ENCODE results near the gene TNFRSF8. TPM values are rescaled to one million over a fixed set of nuclear protein-coding genes. Genes with fewer than 3 reads are reported as not detected.

TNFRSF8 gene
- total and polyA plus RNA-seq, 2 donors (not counting 1 experiment from before 2014, with no cell fraction given) = 0.36 to 0.57 TPM

DNA sequence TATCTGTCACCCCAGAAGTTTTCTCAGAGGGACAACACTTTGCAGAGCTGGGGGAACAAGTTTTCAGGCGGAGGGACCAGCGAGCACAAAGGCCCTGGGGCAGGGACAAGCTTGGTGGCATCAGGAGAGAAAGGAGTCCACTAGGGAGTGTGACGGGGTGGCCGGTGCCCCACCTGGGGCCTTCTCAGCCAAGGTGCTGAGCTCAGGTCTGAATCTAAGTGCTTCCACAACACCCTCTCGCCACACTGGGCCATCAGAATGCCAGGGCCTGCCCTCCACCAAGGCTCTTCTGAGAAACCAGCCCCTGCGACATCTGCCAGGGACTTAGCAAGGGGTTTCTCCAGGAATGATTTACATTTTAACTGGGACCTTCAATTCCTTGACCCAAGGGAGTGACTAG, 7.8 kb upstream of the TNFRSF8 start:
- H3K4me3 ChIP-seq (ENCODE audit: control extremely low read depth in 1 of 5, extremely low read depth in 1 of 5, insufficient read depth in 1 of 5, low read depth in 2 of 5, low read length in 4 of 5) = no peak overlapping the region
- ATAC-seq (ENCODE audit: low read depth) = no peak
- peaks cover 24% of the 10 kb centered on the region for H3K4me1 Mint-ChIP-seq
- ChIA-PET POLR2A (interaction anchor here (1.2 to 1.6 kb wide), 2 partner anchors 9 to 15 kb away, joined by 4 to 5 read pairs; no protein-coding TSS in a partner anchor), CTCF (interaction anchor here (0.8 to 2.6 kb wide), 2 partner anchors 24 to 221 kb away, joined by 3 to 9 read pairs; no protein-coding TSS in a partner anchor)
- H3K27me3 Mint-ChIP-seq = peaks cover 7% of the 10 kb centered on the region
- no peaks in the 10 kb centered on the region for H3K36me3 ChIP-seq (replicated peaks in 1 of 2; ENCODE audit: control extremely low read depth in 1 of 2, control insufficient read depth in 1 of 2, extremely low read depth in 1 of 2, insufficient read depth in 2 of 2, low read length in 1 of 2)
- no peak for DNase-seq
- peaks cover 13 to 16% of the 10 kb centered on the region in 2 donors for H3K4me1 ChIP-seq (ENCODE audit: control insufficient read depth in 2 of 2, insufficient read depth in 2 of 2, low read length in 2 of 2)
- H4K20me1 ChIP-seq (ENCODE audit: control insufficient read depth, insufficient read depth, low read length, poor library complexity, severe bottlenecking) = no peaks in the 10 kb centered on the region
- H3K9ac ChIP-seq (ENCODE audit: low read length) = no peak overlapping the region
- no peaks in the 10 kb centered on the region for H3K9me3 Mint-ChIP-seq (ENCODE audit: insufficient read depth)
- H3K4me2 ChIP-seq (replicated peaks; ENCODE audit: low read depth, low read length, poor library complexity, severe bottlenecking) = no peak overlapping the region
- H3K27ac Mint-ChIP-seq = peak overlapping the region; percentile 37
- intact Hi-C loops (cut with micrococcal nuclease) = no loop called here
- peaks cover 0 to 4% (median 0%) of the 10 kb centered on the region in 3 donors for H3K9me3 ChIP-seq (ENCODE audit: control extremely low read depth in 1 of 3, control insufficient read depth in 2 of 3, insufficient read depth in 1 of 3, low read length in 2 of 3)
- peaks cover 0 to 5% (median 0%) of the 10 kb centered on the region in 4 experiments for H3K27me3 ChIP-seq (replicated peaks in 1 of 4; ENCODE audit: control extremely low read depth in 1 of 4, control insufficient read depth in 3 of 4, insufficient read depth in 4 of 4, low read length in 3 of 4)
- no peak overlapping the region for H3K27ac ChIP-seq (ENCODE audit: low read length in 2 of 2)
- H3K79me2 ChIP-seq (ENCODE audit: control insufficient read depth, insufficient read depth, low read length) = no peaks in the 10 kb centered on the region
- TF ChIP-seq EZH2 (IDR thresholded peaks at IDR 0.05; ENCODE audit: borderline replicate concordance, insufficient read depth, low read depth, low read length, poor library complexity, severe bottlenecking) = no peak
- TF ChIP-seq, protein P1, sequence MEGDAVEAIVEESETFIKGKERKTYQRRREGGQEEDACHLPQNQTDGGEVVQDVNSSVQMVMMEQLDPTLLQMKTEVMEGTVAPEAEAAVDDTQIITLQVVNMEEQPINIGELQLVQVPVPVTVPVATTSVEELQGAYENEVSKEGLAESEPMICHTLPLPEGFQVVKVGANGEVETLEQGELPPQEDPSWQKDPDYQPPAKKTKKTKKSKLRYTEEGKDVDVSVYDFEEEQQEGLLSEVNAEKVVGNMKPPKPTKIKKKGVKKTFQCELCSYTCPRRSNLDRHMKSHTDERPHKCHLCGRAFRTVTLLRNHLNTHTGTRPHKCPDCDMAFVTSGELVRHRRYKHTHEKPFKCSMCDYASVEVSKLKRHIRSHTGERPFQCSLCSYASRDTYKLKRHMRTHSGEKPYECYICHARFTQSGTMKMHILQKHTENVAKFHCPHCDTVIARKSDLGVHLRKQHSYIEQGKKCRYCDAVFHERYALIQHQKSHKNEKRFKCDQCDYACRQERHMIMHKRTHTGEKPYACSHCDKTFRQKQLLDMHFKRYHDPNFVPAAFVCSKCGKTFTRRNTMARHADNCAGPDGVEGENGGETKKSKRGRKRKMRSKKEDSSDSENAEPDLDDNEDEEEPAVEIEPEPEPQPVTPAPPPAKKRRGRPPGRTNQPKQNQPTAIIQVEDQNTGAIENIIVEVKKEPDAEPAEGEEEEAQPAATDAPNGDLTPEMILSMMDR (IDR thresholded peaks at IDR 0.05) = no peak
- no peak overlapping the region for H3K4me3 Mint-ChIP-seq
- no peak overlapping the region for H2AFZ ChIP-seq (ENCODE audit: insufficient read depth, low read depth, low read length, poor library complexity, severe bottlenecking)
- 99% methylated on average over 5 of the region's 6 CpGs for WGBS (ENCODE audit: insufficient coverage)

DNA sequence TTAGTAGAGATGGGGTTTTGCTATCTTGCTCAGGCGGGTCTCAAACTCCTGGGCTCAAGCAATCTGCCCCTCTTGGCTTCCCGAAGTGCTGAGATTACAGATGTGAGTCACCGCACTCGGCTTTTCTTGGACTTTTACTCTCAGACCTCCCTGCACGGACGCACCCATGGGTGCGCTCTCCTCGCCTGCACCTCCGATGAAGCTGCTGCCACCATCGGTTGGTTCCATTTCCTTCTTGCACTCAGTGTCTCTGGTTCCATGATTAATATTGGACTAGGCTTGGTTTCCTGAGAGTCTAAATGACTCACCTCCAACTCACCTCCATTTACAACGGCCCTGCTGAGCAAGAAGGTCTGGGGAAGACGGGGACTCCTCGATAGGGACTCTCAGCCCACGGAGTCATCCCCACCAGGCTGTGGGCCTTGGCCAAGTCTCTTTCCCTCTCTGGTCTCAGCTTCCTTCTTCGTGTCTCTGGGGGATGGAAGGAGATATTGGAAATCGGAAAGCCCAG, 6.7 kb upstream of the TNFRSF8 start:
- TF ChIP-seq, protein P1 (IDR thresholded peaks at IDR 0.05) = no peak
- no peak for TF ChIP-seq EZH2 (IDR thresholded peaks at IDR 0.05; ENCODE audit: borderline replicate concordance, insufficient read depth, low read depth, low read length, poor library complexity, severe bottlenecking)
- 83% methylated on average over 7 of the region's 16 CpGs for WGBS (ENCODE audit: insufficient coverage)
- no peaks in the 10 kb centered on the region for H3K9me3 Mint-ChIP-seq (ENCODE audit: insufficient read depth)

More for the DNA sequence above, 6.7 kb upstream of the TNFRSF8 start:
- ChIA-PET CTCF (interaction anchor here (1.6 to 2.6 kb wide), 2 partner anchors 11 to 23 kb away, joined by 5 to 9 read pairs; no protein-coding TSS in a partner anchor), POLR2A (interaction anchor here (1.9 kb wide), 1 partner anchor 16 kb away, joined by 4 read pairs; no protein-coding TSS in a partner anchor)
- H3K36me3 ChIP-seq (replicated peaks in 1 of 2; ENCODE audit: control extremely low read depth in 1 of 2, control insufficient read depth in 1 of 2, extremely low read depth in 1 of 2, insufficient read depth in 2 of 2, low read length in 1 of 2) = no peaks in the 10 kb centered on the region
- intact Hi-C loops (cut with micrococcal nuclease) = no loop called here
- peaks cover 0 to 8% (median 1%) of the 10 kb centered on the region in 4 experiments for H3K27me3 ChIP-seq (replicated peaks in 1 of 4; ENCODE audit: control extremely low read depth in 1 of 4, control insufficient read depth in 3 of 4, insufficient read depth in 4 of 4, low read length in 3 of 4)
- no peak overlapping the region for H3K9ac ChIP-seq (ENCODE audit: low read length)
- Mint-ChIP-seq H3K27me3 (peaks cover 7% of the 10 kb centered on the region), H3K4me1 (peaks cover 24% of the 10 kb centered on the region), H3K4me3 (no peak overlapping the region), H3K27ac (no peak overlapping the region)
- no peak overlapping the region for H3K4me3 ChIP-seq (ENCODE audit: control extremely low read depth in 1 of 5, extremely low read depth in 1 of 5, insufficient read depth in 1 of 5, low read depth in 2 of 5, low read length in 4 of 5)
- no peak overlapping the region for H3K27ac ChIP-seq (ENCODE audit: low read length in 2 of 2)
- H3K4me2 ChIP-seq (replicated peaks; ENCODE audit: low read depth, low read length, poor library complexity, severe bottlenecking) = no peak overlapping the region
- peaks cover 13 to 16% of the 10 kb centered on the region in 2 donors for H3K4me1 ChIP-seq (ENCODE audit: control insufficient read depth in 2 of 2, insufficient read depth in 2 of 2, low read length in 2 of 2)
- peaks cover 0 to 6% (median 0%) of the 10 kb centered on the region in 3 donors for H3K9me3 ChIP-seq (ENCODE audit: control extremely low read depth in 1 of 3, control insufficient read depth in 2 of 3, insufficient read depth in 1 of 3, low read length in 2 of 3)
- DNase-seq (no peak), ATAC-seq (ENCODE audit: low read depth) (no peak)
- no peaks in the 10 kb centered on the region for H4K20me1 ChIP-seq (ENCODE audit: control insufficient read depth, insufficient read depth, low read length, poor library complexity, severe bottlenecking)
- H3K79me2 ChIP-seq (ENCODE audit: control insufficient read depth, insufficient read depth, low read length) = no peaks in the 10 kb centered on the region
- no peak overlapping the region for H2AFZ ChIP-seq (ENCODE audit: insufficient read depth, low read depth, low read length, poor library complexity, severe bottlenecking)
